Choroid plexus epithelial cell (primary cell): ENCODE results near the gene GTF3A.

Source experiments
- DNase-seq: peaks from one replicate; pipeline ENCODE4 v3.0.0-alpha.2; 2010; ENCODE audit warnings: low read depth
- H3K4me3 ChIP-seq: 2 replicates; pipeline ENCODE4 v1.5.1; 2011; ENCODE audit warnings: low read depth, mild to moderate bottlenecking, control low read depth, low read length, moderate library complexity
- TF ChIP-seq, protein P1 (sequence below): conservative IDR thresholded peaks from 2 replicates; pipeline ENCODE4 v1.5.1; 2011; ENCODE audit warnings: low read depth, mild to moderate bottlenecking, control low read depth, inconsistent platforms, low read length, moderate library complexity

GTF3A gene

GRCh38 chr13:27448308-27448707 lies 23.9 kb downstream of the GTF3A start:
- H3K4me3 ChIP-seq, result no peak overlapping the region
- TF ChIP-seq, protein P1, sequence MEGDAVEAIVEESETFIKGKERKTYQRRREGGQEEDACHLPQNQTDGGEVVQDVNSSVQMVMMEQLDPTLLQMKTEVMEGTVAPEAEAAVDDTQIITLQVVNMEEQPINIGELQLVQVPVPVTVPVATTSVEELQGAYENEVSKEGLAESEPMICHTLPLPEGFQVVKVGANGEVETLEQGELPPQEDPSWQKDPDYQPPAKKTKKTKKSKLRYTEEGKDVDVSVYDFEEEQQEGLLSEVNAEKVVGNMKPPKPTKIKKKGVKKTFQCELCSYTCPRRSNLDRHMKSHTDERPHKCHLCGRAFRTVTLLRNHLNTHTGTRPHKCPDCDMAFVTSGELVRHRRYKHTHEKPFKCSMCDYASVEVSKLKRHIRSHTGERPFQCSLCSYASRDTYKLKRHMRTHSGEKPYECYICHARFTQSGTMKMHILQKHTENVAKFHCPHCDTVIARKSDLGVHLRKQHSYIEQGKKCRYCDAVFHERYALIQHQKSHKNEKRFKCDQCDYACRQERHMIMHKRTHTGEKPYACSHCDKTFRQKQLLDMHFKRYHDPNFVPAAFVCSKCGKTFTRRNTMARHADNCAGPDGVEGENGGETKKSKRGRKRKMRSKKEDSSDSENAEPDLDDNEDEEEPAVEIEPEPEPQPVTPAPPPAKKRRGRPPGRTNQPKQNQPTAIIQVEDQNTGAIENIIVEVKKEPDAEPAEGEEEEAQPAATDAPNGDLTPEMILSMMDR, result no peak
- DNase-seq, result no peak

DNA sequence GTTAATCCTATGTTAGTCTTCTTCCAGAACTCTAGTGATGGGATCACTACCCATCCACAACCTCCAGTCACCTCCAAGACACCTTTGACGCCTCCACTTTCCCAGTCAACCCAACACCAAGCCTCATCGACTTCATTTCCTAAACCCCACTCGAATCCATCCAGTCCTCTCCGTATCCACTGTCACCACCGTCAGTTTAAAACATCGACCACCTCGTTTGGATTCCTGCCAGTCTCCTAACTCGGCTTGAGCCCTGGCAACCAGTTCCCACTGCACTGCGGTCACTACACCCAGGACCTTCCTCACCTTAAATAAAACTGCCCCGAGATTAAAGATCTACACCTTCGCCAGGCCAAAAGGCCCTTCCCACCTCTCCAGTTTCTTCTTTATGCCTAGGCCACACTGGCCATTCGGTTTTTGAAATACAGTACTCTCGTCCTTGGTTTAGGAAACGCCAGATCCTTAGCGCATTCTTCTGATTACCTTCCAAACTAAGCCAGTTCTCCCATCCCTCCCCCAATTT lies 24.7 kb downstream of the GTF3A start:
- DNase-seq, result no peak
- peak overlapping the region; percentile 94 for H3K4me3 ChIP-seq
- TF ChIP-seq, protein P1, result no peak

DNA sequence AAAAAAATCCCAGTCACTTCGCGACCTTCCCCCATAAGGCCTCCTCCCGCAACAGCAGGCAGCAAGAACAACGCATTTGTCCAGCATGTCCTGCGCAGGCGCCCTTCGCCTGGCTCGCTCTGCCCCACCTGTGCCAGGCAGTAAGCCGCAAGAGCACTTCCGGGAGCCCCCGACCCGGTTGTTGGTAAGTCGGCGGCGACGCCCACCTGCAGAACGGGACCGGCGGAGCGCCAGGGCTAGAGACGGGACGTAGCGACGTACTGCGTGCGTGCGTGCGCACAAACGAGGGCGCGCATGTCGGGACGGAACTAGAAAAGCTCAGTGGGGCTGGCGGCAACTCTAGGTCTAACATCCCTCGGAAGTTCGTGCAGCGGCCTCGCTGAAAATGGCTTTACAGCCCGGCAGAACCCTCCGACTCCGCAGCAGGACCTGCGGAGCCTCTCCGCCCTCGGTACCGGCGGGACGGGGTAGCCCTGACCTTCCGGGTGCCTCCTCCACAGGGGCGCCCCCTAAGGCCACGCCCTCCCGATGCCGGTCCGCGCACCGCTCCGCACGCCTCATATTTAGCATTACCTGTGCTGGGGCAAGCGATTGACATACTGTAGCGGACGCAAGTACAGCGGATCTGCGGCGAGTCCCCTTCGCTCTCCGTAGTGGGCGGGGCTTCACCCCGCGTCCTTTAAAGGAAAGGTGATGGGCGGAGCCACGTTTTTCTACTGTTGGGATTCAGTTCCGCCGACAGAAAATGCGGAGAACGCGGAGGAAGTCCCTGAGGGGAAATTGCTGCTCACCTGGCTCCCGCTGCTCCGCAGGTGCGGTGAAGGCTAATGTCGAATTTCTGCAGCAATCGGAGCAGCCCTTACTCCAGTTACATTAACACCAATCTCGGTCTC lies 25.8 kb downstream of the GTF3A start, which contains the start of gene MTIF3:
TSS of gene MTIF3 (minus strand) at position 629 of the 893 bp plus-strand sequence. CDS start 10,116 bp downstream, outside the sequence.
- DNase-seq, result peak; percentile 90
- H3K4me3 ChIP-seq, result peak within 1 kb of the TSS; percentile 94
- TF ChIP-seq, protein P1, result peak; percentile 3

- TF ChIP-seq, protein P1, result no peak
- H3K4me3 ChIP-seq, result peak overlapping the region; percentile 94
- DNase-seq, result peak; percentile 52
Measured at GRCh38 chr13:27450921-27451471, 26.6 kb downstream of the GTF3A start.

- peak overlapping the region; percentile 37 for H3K4me3 ChIP-seq
Measured at GRCh38 chr13:27455331-27455855, 31.0 kb downstream of the GTF3A start.

GRCh38 chr13:27461940-27462584 lies 37.6 kb downstream of the GTF3A start:
- TF ChIP-seq, protein P1, result no peak
- DNase-seq, result no peak

More at GRCh38 chr13:27455331-27455855, 31.0 kb downstream of the GTF3A start:
- DNase-seq, result peak; percentile 15
- TF ChIP-seq, protein P1, result no peak

More at GRCh38 chr13:27461940-27462584, 37.6 kb downstream of the GTF3A start:
- H3K4me3 ChIP-seq, result no peak overlapping the region
